ENCODE results near the gene AGTPBP1. TPM values are rescaled to one million over a fixed set of nuclear protein-coding genes. Genes with fewer than 3 reads are reported as not detected.
"Not testable (repeated sequence)": the region's sequence is repeated elsewhere in the genome, so short reads cannot be mapped to it uniquely, and the experiment has no call there.

Gene AGTPBP1
- total RNA-seq, 4 donors from 2014 or later, result 3.7 to 18.1 (median 11.4) TPM

GRCh38 chr9:85727500-85727899, 14.3 kb downstream of the AGTPBP1 start:
- Histone ChIP-seq H3K4me1 (no peaks in the 10 kb centered on the region), H3K27ac (no peak overlapping the region), H3K36me3 (peaks cover 0 to 11% (median 0%) of the 10 kb centered on the region in 3 donors), H3K9me3 (no peaks in the 10 kb centered on the region), H3K4me3 (no peak overlapping the region), H3K27me3 (no peaks in the 10 kb centered on the region)
- intact Hi-C loops (cut with DNase I), result no loop called here
- 57 to 72% methylated on average over 2 of the region's 2 CpGs for WGBS, 2 donors
- no peak for TF ChIP-seq CTCF (IDR thresholded peaks at IDR 0.05)
- TF ChIP-seq POLR2A (IDR thresholded peaks at IDR 0.05), result no peak
- DNase-seq, result no peak

- no peak for TF ChIP-seq CTCF (IDR thresholded peaks at IDR 0.05)
- TF ChIP-seq POLR2A (IDR thresholded peaks at IDR 0.05), result no peak
- DNase-seq, result no peak
- Histone ChIP-seq H3K9me3 (no peaks in the 10 kb centered on the region), H3K27me3 (no peaks in the 10 kb centered on the region), H3K27ac (no peak overlapping the region), H3K36me3 (peaks cover 0 to 12% (median 0%) of the 10 kb centered on the region in 3 donors), H3K4me1 (no peaks in the 10 kb centered on the region), H3K4me3 (no peak overlapping the region)
- 93 to 94% methylated on average over 4 of the region's 4 CpGs for WGBS, 2 donors
- intact Hi-C loops (cut with DNase I), result no loop called here
Observed at GRCh38 chr9:85726737-85727136, 15.0 kb downstream of the AGTPBP1 start.

- peaks cover 0 to 12% (median 0%) of the 10 kb centered on the region in 3 donors for H3K36me3 ChIP-seq
- intact Hi-C loops (cut with DNase I), result no loop called here
- no peaks in the 10 kb centered on the region for H3K4me1 ChIP-seq
- no peak for TF ChIP-seq CTCF (IDR thresholded peaks at IDR 0.05)
- no peak overlapping the region for H3K27ac ChIP-seq
- no peaks in the 10 kb centered on the region for H3K9me3 ChIP-seq
- no peaks in the 10 kb centered on the region for H3K27me3 ChIP-seq
- 63 to 100% methylated on average over 2 to 6 of the region's 7 CpGs for WGBS, 2 donors
- no peak overlapping the region for H3K4me3 ChIP-seq
- DNase-seq, result no peak
Observed at GRCh38 chr9:85723215-85723614, 18.5 kb downstream of the AGTPBP1 start.

GRCh38 chr9:85719411-85719810, 22.3 kb downstream of the AGTPBP1 start:
- H3K27ac ChIP-seq; DNase-seq; H3K9me3 ChIP-seq; H3K4me1 ChIP-seq; H3K27me3 ChIP-seq; H3K4me3 ChIP-seq; intact Hi-C loops (cut with DNase I): not testable (repeated sequence)
- H3K36me3 ChIP-seq, result peaks cover 0 to 12% (median 0%) of the 10 kb centered on the region in 3 donors

GRCh38 chr9:85717818-85718217, 23.9 kb downstream of the AGTPBP1 start:
- WGBS, 2 donors, result 91 to 97% methylated on average over 4 of the region's 4 CpGs
- intact Hi-C loops (cut with DNase I), result not testable (repeated sequence)

GRCh38 chr9:85717220-85717619, 24.5 kb downstream of the AGTPBP1 start:
- Histone ChIP-seq H3K9me3 (no peaks in the 10 kb centered on the region), H3K36me3 (no peaks in the 10 kb centered on the region), H3K27me3 (no peaks in the 10 kb centered on the region), H3K4me3 (no peak overlapping the region), H3K27ac (no peak overlapping the region), H3K4me1 (no peaks in the 10 kb centered on the region)
- TF ChIP-seq POLR2A (IDR thresholded peaks at IDR 0.05) (no peak), CTCF (IDR thresholded peaks at IDR 0.05) (no peak)
- DNase-seq, result no peak
- WGBS, 2 donors, result 97 to 98% methylated on average over 6 of the region's 6 CpGs
- intact Hi-C loops (cut with DNase I), result no loop called here

More at GRCh38 chr9:85717818-85718217, 23.9 kb downstream of the AGTPBP1 start:
- not testable (repeated sequence) for H3K4me1 ChIP-seq, H3K9me3 ChIP-seq, DNase-seq, H3K27ac ChIP-seq, H3K27me3 ChIP-seq, H3K36me3 ChIP-seq, H3K4me3 ChIP-seq
